ENCODE data around the gene CDH22.

- no peak for TF ChIP-seq CTCF (IDR thresholded peaks at IDR 0.05)
- no peak for TF ChIP-seq POLR2A (IDR thresholded peaks at IDR 0.05)
Measured at GRCh38 chr20:46191168-46191540, 117.1 kb downstream of the CDH22 start.

Data from adrenal gland (tissue), 5 donors.